GM12878 (cell line): ENCODE data around the gene TSHZ1. TPM values are rescaled to one million over a fixed set of nuclear protein-coding genes. Genes with fewer than 3 reads are reported as not detected.

Source experiments
- ATAC-seq: fragments of 200-7000 bp; cut with Tn5 transposase; 3 replicates; pipeline ENCODE4 v1.9.1; 2020; ENCODE audit warnings: mild to moderate bottlenecking, moderate library complexity
- BruUV-seq: library from RNA; stranded (reverse); fragments of 400-500 nt; replicated peaks from 2 replicates; lab custom pipeline; 2021; lab: Mats Ljungman, UMichigan
- CTCF ChIA-PET: fragments of 300-600 bp; sonication (Branson Sonifier 250); formaldehyde crosslinking; extraction: SDS; loops from one replicate; lab custom pipeline; 2021; ENCODE audit warnings: inconsistent platforms; lab: Yijun Ruan, JAX
- POLR2A ChIA-PET: fragments of 350-600 bp; formaldehyde crosslinking; extraction: SDS; loops from one replicate; lab custom pipeline; 2021; ENCODE audit warnings: inconsistent platforms; lab: Charles Lee
- RAD21 ChIA-PET: fragments of 300-600 bp; sonication (Branson Sonifier 250); formaldehyde crosslinking; loops from one replicate; lab custom pipeline; 2023; ENCODE audit warnings: antibody characterized with exemption; ENCODE audit not compliant: unreplicated experiment; lab: Charles Lee
- SMC1A ChIA-PET: fragments of 300-600 bp; sonication (Branson Sonifier 250); formaldehyde crosslinking; loops from one replicate; lab custom pipeline; 2023; ENCODE audit not compliant: unreplicated experiment, uncharacterized antibody; lab: Charles Lee
- DNase-seq: peaks from one replicate; pipeline ENCODE4 v3.0.0-alpha.2; 2011; ENCODE audit warnings: low read depth, low spot score
- FAIRE-seq: peaks from 3 replicates; lab custom pipeline; 2011; peaks lifted over from hg19 to GRCh38; lab: Jason Lieb, UNC
- H2AFZ ChIP-seq: 2 replicates; pipeline ENCODE4 v1.6.0; 2011; ENCODE audit warnings: low read depth, low read length, control low read depth; ENCODE audit not compliant: control insufficient read depth
- H3K27ac ChIP-seq: 2 replicates; pipeline ENCODE4 v1.5.1; 2011; ENCODE audit warnings: control low read depth; ENCODE audit not compliant: control insufficient read depth, insufficient read depth
- H3K27me3 ChIP-seq, 2 experiments: replicated peaks in 1 of 2; 2 replicates each; pipeline versions ENCODE4 v1.6.0 to v1.6.1; 2011; ENCODE audit warnings: low read length in 1 of 2; ENCODE audit not compliant: control insufficient read depth in 2 of 2, insufficient read depth in 2 of 2
- H3K36me3 ChIP-seq, 2 experiments: 2 replicates each; pipeline ENCODE4 v1.5.1; 2011; ENCODE audit warnings: low read length in 1 of 2; ENCODE audit not compliant: control insufficient read depth in 2 of 2, insufficient read depth in 2 of 2
- H3K4me1 ChIP-seq: 2 replicates; pipeline ENCODE4 v1.6.1; 2011; ENCODE audit warnings: mild to moderate bottlenecking, low read length, moderate library complexity, mixed read lengths; ENCODE audit not compliant: control insufficient read depth, insufficient read depth
- H3K4me2 ChIP-seq: 2 replicates; pipeline ENCODE4 v1.6.0; 2011; ENCODE audit warnings: control low read depth; ENCODE audit not compliant: control insufficient read depth, insufficient read depth
- H3K4me3 ChIP-seq: fragments of 200-600 bp; sonication (generic); 2 replicates; pipeline ENCODE4 v1.5.1; 2016
- H3K79me2 ChIP-seq: 2 replicates; pipeline ENCODE4 v1.6.0; 2011; ENCODE audit warnings: low read length; ENCODE audit not compliant: control insufficient read depth, insufficient read depth
- H3K9ac ChIP-seq: 2 replicates; pipeline ENCODE4 v1.8.0; 2011; ENCODE audit warnings: low read length, control low read depth, mixed read lengths; ENCODE audit not compliant: control insufficient read depth, insufficient read depth
- H3K9me3 ChIP-seq: replicated peaks from 3 replicates; pipeline ENCODE4 v1.5.1; 2011; ENCODE audit warnings: mild to moderate bottlenecking, low read length; ENCODE audit not compliant: control insufficient read depth, insufficient read depth
- H4K20me1 ChIP-seq: 2 replicates; pipeline ENCODE4 v1.6.0; 2011; ENCODE audit not compliant: control insufficient read depth, insufficient read depth
- ATF2 ChIP-seq: IDR thresholded peaks from 2 replicates; pipeline ENCODE4 v1.6.1; 2012; ENCODE audit warnings: low read length, inconsistent platforms
- BCL11A ChIP-seq: IDR thresholded peaks from 2 replicates; pipeline ENCODE4 v1.6.1; 2011; ENCODE audit warnings: low read depth, low read length
- CUX1 ChIP-seq: IDR thresholded peaks from 2 replicates; pipeline ENCODE4 v1.6.1; 2012; ENCODE audit warnings: improper control_type of control experiment, low read depth, low read length; ENCODE audit not compliant: insufficient replicate concordance
- MXI1 ChIP-seq: fragments of 150-350 bp; IDR thresholded peaks from 2 replicates; pipeline ENCODE4 v1.6.1; 2011; ENCODE audit warnings: low read depth, mild to moderate bottlenecking, inconsistent platforms, low read length, improper control_type of control experiment
- NR2C2 ChIP-seq: IDR thresholded peaks from 2 replicates; pipeline ENCODE4 v1.6.1; 2011; ENCODE audit warnings: borderline replicate concordance, low read depth; ENCODE audit not compliant: control insufficient read depth, insufficient read length
- PML ChIP-seq: IDR thresholded peaks from 2 replicates; pipeline ENCODE4 v1.6.1; 2012; ENCODE audit warnings: low read length, inconsistent platforms
- POLR2A ChIP-seq: IDR thresholded peaks from 2 replicates; pipeline ENCODE4 v1.6.1; 2011; ENCODE audit warnings: low read depth, mild to moderate bottlenecking, low read length
- PRDM15 ChIP-seq: fragments of 450-650 bp; formaldehyde crosslinking; IDR thresholded peaks from 2 replicates; pipeline ENCODE4 v1.4.0; 2020; ENCODE audit warnings: mild to moderate bottlenecking, moderate library complexity
- RFX5 ChIP-seq: IDR thresholded peaks from 2 replicates; pipeline ENCODE4 v1.6.1; 2011; ENCODE audit warnings: low read depth, low read length, improper control_type of control experiment
- SMAD5 ChIP-seq: IDR thresholded peaks from 2 replicates; pipeline ENCODE4 v1.6.1; 2016; ENCODE audit warnings: antibody characterized with exemption, low read depth
- ZNF274 ChIP-seq: IDR thresholded peaks from one replicate; pipeline ENCODE4 v1.8.0; 2011; ENCODE audit not compliant: insufficient read length, insufficient read depth
- WGBS: methylation state at CpG from one replicate; pipeline ENCODE4 v1.1.6; 2016; ENCODE audit warnings: low lambda C conversion rate; ENCODE audit not compliant: insufficient replicate concordance, insufficient coverage; ENCODE audit errors: missing lambda C conversion rate; 5-methylcytosine and 5-hydroxymethylcytosine counted together
- in situ Hi-C: fragments of 300-500 bp; cut with MboI; formaldehyde crosslinking; loops from 9 replicates; pipeline ENCODE4 v1.14.3; 2018; ENCODE audit warnings: mixed read lengths
- intact Hi-C: fragments of 100-400 bp; cut with micrococcal nuclease; formaldehyde crosslinking; loops from one replicate; pipeline ENCODE4 v1.14.2; 2022; ENCODE audit not compliant: unreplicated experiment
- polyA plus RNA-seq, 11 experiments: library from polyadenylated mRNA; depleted of rRNA in 4 of 11; unstranded in 6 of 11; stranded (reverse) in 5 of 11; fragments of >200 nt; fragmentation: Nextera tagmentation in 4 of 11; fragmentation: Illumina TruSeq in 1 of 11; extraction: Ambion mirVana in 4 of 11; extraction: Trizol in 1 of 11; gene quantifications; 1 replicate in 1 of 11; 2 replicates in 10 of 11; pipeline versions ENCODE4 v1.2.1 to v1.2.3, GENCODE V29; 2011 to 2016; ENCODE audit warnings: inconsistent platforms in 2 of 11, missing spikeins in 2 of 11, low read depth in 1 of 11
- total RNA-seq, 4 experiments: library from RNA; depleted of rRNA in 3 of 4; stranded (reverse); fragments of >200 nt in 3 of 4; fragmentation: Illumina TruSeq in 1 of 4; extraction: Trizol in 1 of 4; gene quantifications; 2 replicates each; pipeline versions ENCODE4 v1.2.1 to v1.2.3, GENCODE V29; 2013 to 2021
- TF ChIP-seq, protein P1 (sequence below): IDR thresholded peaks from 2 replicates; pipeline ENCODE4 v1.6.1; 2011; ENCODE audit warnings: mild to moderate bottlenecking, low read depth, low read length, moderate library complexity; ENCODE audit not compliant: insufficient replicate concordance

Gene TSHZ1
- total and polyA plus RNA-seq, 10 of the 15 experiments (the other 5 are each of a cell fraction or from before 2014, with no cell fraction given): 2.2 to 15.2 (median 5.1) TPM

DNA sequence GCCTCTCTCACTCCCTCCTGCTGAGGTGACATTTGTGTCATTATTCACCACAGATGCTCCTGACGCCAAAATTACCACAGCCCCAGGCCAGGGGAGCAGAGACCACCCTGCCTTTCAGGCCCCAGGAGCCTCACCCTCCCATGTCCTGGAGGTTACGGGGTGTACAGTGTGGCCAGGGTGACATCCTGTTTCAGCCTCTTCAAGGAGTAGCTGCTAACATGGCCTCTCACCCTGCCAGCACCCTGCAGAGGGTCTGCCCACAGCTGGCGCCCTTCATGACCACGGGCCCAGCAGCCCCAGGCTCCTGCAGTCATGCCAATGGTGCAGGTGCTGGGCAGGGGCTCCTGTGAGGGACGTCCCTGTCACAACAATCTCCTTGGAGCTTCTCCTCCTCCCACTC, 124.3 kb downstream of the TSHZ1 start:
- Histone ChIP-seq H3K9ac (no peak overlapping the region), H3K27me3 (no peaks in the 10 kb centered on the region), H3K4me2 (no peak overlapping the region), H2AFZ (no peak overlapping the region), H3K27ac (no peak overlapping the region), H3K36me3 (no peaks in the 10 kb centered on the region), H3K79me2 (no peaks in the 10 kb centered on the region), H3K4me1 (no peaks in the 10 kb centered on the region), H3K9me3 (no peaks in the 10 kb centered on the region), H4K20me1 (no peaks in the 10 kb centered on the region), H3K4me3 (no peak overlapping the region)
- 26% methylated on average over 5 of the region's 5 CpGs for WGBS
- ATAC-seq (no peak), DNase-seq (no peak), FAIRE-seq (no peak)
- no TSS peak for BruUV-seq
- ChIA-PET RAD21 (no interaction called here), POLR2A (no interaction called here), CTCF (no interaction called here), SMC1A (no interaction called here)
- intact Hi-C loops (no loop called here), in situ Hi-C loops (no loop called here)
- TF ChIP-seq NR2C2 (no peak), CUX1 (no peak), MXI1 (no peak), PRDM15 (CRISPR knock-in tag) (no peak), RFX5 (no peak), ATF2 (no peak), BCL11A (no peak), PML (no peak), ZNF274 (no peak), SMAD5 (no peak), POLR2A (no peak)
- TF ChIP-seq, protein P1, sequence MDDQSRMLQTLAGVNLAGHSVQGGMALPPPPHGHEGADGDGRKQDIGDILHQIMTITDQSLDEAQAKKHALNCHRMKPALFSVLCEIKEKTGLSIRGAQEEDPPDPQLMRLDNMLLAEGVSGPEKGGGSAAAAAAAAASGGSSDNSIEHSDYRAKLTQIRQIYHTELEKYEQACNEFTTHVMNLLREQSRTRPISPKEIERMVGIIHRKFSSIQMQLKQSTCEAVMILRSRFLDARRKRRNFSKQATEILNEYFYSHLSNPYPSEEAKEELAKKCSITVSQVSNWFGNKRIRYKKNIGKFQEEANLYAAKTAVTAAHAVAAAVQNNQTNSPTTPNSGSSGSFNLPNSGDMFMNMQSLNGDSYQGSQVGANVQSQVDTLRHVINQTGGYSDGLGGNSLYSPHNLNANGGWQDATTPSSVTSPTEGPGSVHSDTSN: no peak
